ENCODE results near the gene HLX.

Gene HLX

GRCh38 chr1:220928725-220929300 lies 49.6 kb downstream of the HLX start:
- DNase-seq: no peak

- no peak for DNase-seq
These were observed 50.1 kb downstream of the HLX start for GRCh38 chr1:220929304-220929703.
